HepG2 (cell line): ENCODE results near the gene ACVR2A. TPM values are rescaled to one million over a fixed set of nuclear protein-coding genes. Genes with fewer than 3 reads are reported as not detected.

Source experiments
- ASH2L ChIP-seq: fragments of 300-600, 200-600 bp; sonication (generic); IDR thresholded peaks from 2 replicates; pipeline ENCODE4 v1.7.0; 2017; ENCODE audit warnings: low read depth, mild to moderate bottlenecking, moderate library complexity, mixed read lengths, low read length; ENCODE audit not compliant: insufficient read length
- BCLAF1 ChIP-seq: fragments of 450-650 bp; IDR thresholded peaks from 2 replicates; pipeline ENCODE4 v1.6.1; 2017; ENCODE audit warnings: mild to moderate bottlenecking
- CEBPZ ChIP-seq: IDR thresholded peaks from 2 replicates; pipeline ENCODE4 v1.6.1; 2012; ENCODE audit warnings: low read length, improper control_type of control experiment
- CHD4 ChIP-seq: fragments of 200-600 bp; sonication (generic); IDR thresholded peaks from 2 replicates; pipeline ENCODE4 v1.7.0; 2017; ENCODE audit warnings: mild to moderate bottlenecking, low read length, borderline replicate concordance
- DNMT1 ChIP-seq: sonication (generic); formaldehyde crosslinking; IDR thresholded peaks from 2 replicates; pipeline ENCODE4 v1.5.1; 2020; ENCODE audit warnings: mild to moderate bottlenecking, missing genetic modification reagents
- DNMT3B ChIP-seq: conservative IDR thresholded peaks from 2 replicates; pipeline ENCODE4 v1.6.1; 2016; ENCODE audit warnings: missing biosample characterization, control low read depth
- ERF ChIP-seq: IDR thresholded peaks from 2 replicates; pipeline ENCODE4 v1.6.1; 2018; ENCODE audit warnings: missing biosample characterization, missing genetic modification reagents
- HDAC1 ChIP-seq: sonication (generic); formaldehyde crosslinking; IDR thresholded peaks from 2 replicates; pipeline ENCODE4 v1.5.1; 2020; ENCODE audit warnings: mild to moderate bottlenecking, missing genetic modification reagents
- HNRNPLL ChIP-seq: fragments of 200-400 bp; formaldehyde crosslinking; IDR thresholded peaks from 2 replicates; pipeline ENCODE4 v1.6.1; 2017; ENCODE audit warnings: mild to moderate bottlenecking, low read depth, low read length; ENCODE audit not compliant: poor library complexity, severe bottlenecking
- MYNN ChIP-seq: sonication (generic); formaldehyde crosslinking; IDR thresholded peaks from 2 replicates; pipeline ENCODE4 v1.4.0; 2020; ENCODE audit warnings: mild to moderate bottlenecking, low read depth, missing genetic modification reagents
- NCOA5 ChIP-seq: sonication (generic); formaldehyde crosslinking; IDR thresholded peaks from 2 replicates; pipeline ENCODE4 v1.4.0; 2020; ENCODE audit warnings: missing genetic modification reagents
- NFYC ChIP-seq: IDR thresholded peaks from 2 replicates; pipeline ENCODE4 v1.6.1; 2016; ENCODE audit warnings: missing genetic modification reagents, missing compliant biosample characterization
- RFX1 ChIP-seq: fragments of 450-650 bp; IDR thresholded peaks from 2 replicates; pipeline ENCODE4 v1.6.1; 2017
- SIN3B ChIP-seq: fragments of 150-350 bp; IDR thresholded peaks from 2 replicates; pipeline ENCODE4 v1.6.1; 2014; ENCODE audit warnings: low read length
- SNAPC2 ChIP-seq: sonication (generic); formaldehyde crosslinking; IDR thresholded peaks from 2 replicates; pipeline ENCODE4 v1.8.1; 2022; ENCODE audit warnings: mild to moderate bottlenecking, missing genetic modification reagents
- SP2 ChIP-seq: sonication (generic); formaldehyde crosslinking; IDR thresholded peaks from 2 replicates; pipeline ENCODE4 v1.5.1; 2020; ENCODE audit warnings: mild to moderate bottlenecking, missing genetic modification reagents
- SPEN ChIP-seq: sonication (generic); formaldehyde crosslinking; IDR thresholded peaks from 2 replicates; pipeline ENCODE4 v1.5.1; 2020; ENCODE audit warnings: low read depth, mild to moderate bottlenecking, missing genetic modification reagents
- ZNF205 ChIP-seq: IDR thresholded peaks from 2 replicates; pipeline ENCODE4 v1.6.1; 2018; ENCODE audit warnings: missing biosample characterization, missing genetic modification reagents
- ZNF232 ChIP-seq: sonication (generic); formaldehyde crosslinking; IDR thresholded peaks from 2 replicates; pipeline ENCODE4 v1.4.0; 2020; ENCODE audit warnings: missing genetic modification reagents, borderline replicate concordance
- ZNF350 ChIP-seq: sonication (generic); formaldehyde crosslinking; IDR thresholded peaks from 2 replicates; pipeline ENCODE4 v1.4.0; 2020; ENCODE audit warnings: mild to moderate bottlenecking, low read depth, missing genetic modification reagents, borderline replicate concordance
- ZNF496 ChIP-seq: sonication (generic); formaldehyde crosslinking; IDR thresholded peaks from 2 replicates; pipeline ENCODE4 v1.8.1; 2023; ENCODE audit warnings: mild to moderate bottlenecking, moderate library complexity, missing genetic modification reagents; ENCODE audit not compliant: insufficient replicate concordance
- ZNF761 ChIP-seq: sonication (generic); formaldehyde crosslinking; conservative IDR thresholded peaks from 2 replicates; pipeline ENCODE4 v1.4.0; 2020; ENCODE audit warnings: mild to moderate bottlenecking, missing genetic modification reagents
- ZNF780A ChIP-seq: sonication (generic); formaldehyde crosslinking; IDR thresholded peaks from 2 replicates; pipeline ENCODE4 v1.8.0; 2022; ENCODE audit warnings: mild to moderate bottlenecking, missing genetic modification reagents, moderate library complexity
- ZNF781 ChIP-seq: sonication (generic); formaldehyde crosslinking; IDR thresholded peaks from 2 replicates; pipeline ENCODE4 v1.5.1; 2020; ENCODE audit warnings: borderline replicate concordance, mild to moderate bottlenecking, missing genetic modification reagents; ENCODE audit errors: not compliant biosample characterization
- ZNF788 ChIP-seq: sonication (generic); formaldehyde crosslinking; IDR thresholded peaks from 2 replicates; pipeline ENCODE4 v1.5.0; 2020; ENCODE audit warnings: mild to moderate bottlenecking, missing genetic modification reagents, borderline replicate concordance
- polyA plus RNA-seq, 8 experiments: library from polyadenylated mRNA; depleted of rRNA in 3 of 8; stranded (reverse) in 7 of 8; unstranded in 1 of 8; fragments of >200 nt; fragmentation: Illumina TruSeq in 4 of 8; extraction: Trizol in 4 of 8; gene quantifications; 2 replicates each; pipeline versions ENCODE4 v1.2.1 to v1.2.3, GENCODE V29; 2011 to 2016; ENCODE audit warnings: low read depth in 4 of 8, missing spikeins in 1 of 8, mixed read lengths in 1 of 8; ENCODE audit not compliant: insufficient read depth in 1 of 8
- total RNA-seq, 5 experiments: library from RNA; depleted of rRNA; stranded (reverse); fragments of >200 nt; fragmentation: Illumina TruSeq; extraction: Trizol; gene quantifications; 2 replicates each; pipeline ENCODE4 v1.2.3, GENCODE V29; 2016; ENCODE audit warnings: low read depth in 1 of 5

ACVR2A gene
- total and polyA plus RNA-seq, 2 of the 13 experiments (the other 11 are each of a cell fraction or from before 2014, with no cell fraction given) = 8.3 to 18.0 TPM

- TF ChIP-seq SP2 (CRISPR knock-in tag) (peak; percentile 55), ASH2L (peak; percentile 36), ZNF232 (CRISPR knock-in tag) (peak; percentile 84; the same call in 1 of the 2 replicates), ZNF761 (CRISPR knock-in tag) (no peak), CEBPZ (no peak), ERF (CRISPR knock-in tag) (no peak; the same call in none of the 2 replicates), DNMT3B (CRISPR knock-in tag) (0 out of 2 replicates have a peak, but pooled peaks have one; percentile 74), ZNF780A (CRISPR knock-in tag) (no peak), BCLAF1 (no peak), NCOA5 (CRISPR knock-in tag) (peak; percentile 88; the same call in 1 of the 2 replicates), CHD4 (no peak), SIN3B (peak; percentile 65; the same call in 1 of the 2 replicates), ZNF788 (CRISPR knock-in tag) (peak; percentile 44; the same call in 1 of the 2 replicates), SPEN (CRISPR knock-in tag) (peak; percentile 53), DNMT1 (CRISPR knock-in tag) (peak; percentile 78; the same call in 1 of the 2 replicates), ZNF496 (CRISPR knock-in tag) (no peak), RFX1 (no peak), NFYC (CRISPR knock-in tag) (no peak), MYNN (CRISPR knock-in tag) (no peak), HDAC1 (peak; percentile 70; the same call in 1 of the 2 replicates), SNAPC2 (CRISPR knock-in tag) (peak; percentile 88), ZNF781 (CRISPR knock-in tag) (no peak), HNRNPLL (peak; percentile 59), ZNF205 (CRISPR knock-in tag) (peak; percentile 25; the same call in 1 of the 2 replicates), ZNF350 (CRISPR knock-in tag) (peak; percentile 95)
Observed at GRCh38 chr2:147843864-147844696, 749 bp upstream of the ACVR2A start (continued).
